ENCODE results near the gene IFNA10. TPM values are rescaled to one million over a fixed set of nuclear protein-coding genes. Genes with fewer than 3 reads are reported as not detected.
A peak's percentile ranks its signal among the peaks of the same experiment; 100 is the strongest.
"Not testable (repeated sequence)": the region's sequence is repeated elsewhere in the genome, so short reads cannot be mapped to it uniquely, and the experiment has no call there.

IFNA10 gene
- polyA plus RNA-seq, 1 donor from 2014 or later: not detected

- H3K9me2 ChIP-seq (ENCODE audit: insufficient read depth, low read length); H3K9ac ChIP-seq (ENCODE audit: low read length); H3K36me3 ChIP-seq (ENCODE audit: insufficient read depth, low read length); H2AFZ ChIP-seq (ENCODE audit: low read depth, low read length); H3K4me2 ChIP-seq (ENCODE audit: low read length); H3K4me3 ChIP-seq (ENCODE audit: low read length); H3K27me3 ChIP-seq (ENCODE audit: insufficient read depth, low read depth, low read length); H3K9me3 ChIP-seq (ENCODE audit: low read length); H3K27ac ChIP-seq (ENCODE audit: low read length); H4K20me1 ChIP-seq (ENCODE audit: insufficient read depth); H3K79me2 ChIP-seq (replicated peaks; ENCODE audit: insufficient read depth, low read length); H3F3A ChIP-seq (ENCODE audit: insufficient read depth, low read length, poor library complexity, severe bottlenecking): not testable (repeated sequence)
- TF ChIP-seq CTCF (IDR thresholded peaks at IDR 0.05; ENCODE audit: poor library complexity, severe bottlenecking) (peak; percentile 69), SMC3 (conservative IDR thresholded peaks at IDR 0.05; ENCODE audit: poor library complexity) (peak; percentile 56), RAD21 (conservative IDR thresholded peaks at IDR 0.05) (peak; percentile 64)
These were observed 28.8 kb upstream of the IFNA10 start for GRCh38 chr9:21235468-21236359.

- Histone ChIP-seq H3K9me2 (ENCODE audit: insufficient read depth, low read length) (no peaks in the 10 kb centered on the region), H3K4me3 (ENCODE audit: low read length) (no peak overlapping the region), H3K9ac (ENCODE audit: low read length) (no peak overlapping the region), H3K36me3 (ENCODE audit: insufficient read depth, low read length) (no peaks in the 10 kb centered on the region), H4K20me1 (ENCODE audit: insufficient read depth) (no peaks in the 10 kb centered on the region), H3K9me3 (ENCODE audit: low read length) (no peaks in the 10 kb centered on the region), H3K27me3 (ENCODE audit: insufficient read depth, low read depth, low read length) (no peaks in the 10 kb centered on the region), H3K27ac (ENCODE audit: low read length) (no peak overlapping the region), H3K79me2 (replicated peaks; ENCODE audit: insufficient read depth, low read length) (no peaks in the 10 kb centered on the region), H2AFZ (ENCODE audit: low read depth, low read length) (no peak overlapping the region), H3F3A (ENCODE audit: insufficient read depth, low read length, poor library complexity, severe bottlenecking) (no peaks in the 10 kb centered on the region), H3K4me2 (ENCODE audit: low read length) (no peak overlapping the region)
- no peak for TF ChIP-seq MXI1 (conservative IDR thresholded peaks at IDR 0.05; ENCODE audit: poor library complexity, severe bottlenecking)
- no peak for TF ChIP-seq SMC3 (conservative IDR thresholded peaks at IDR 0.05; ENCODE audit: poor library complexity)
- no peak for TF ChIP-seq RAD21 (conservative IDR thresholded peaks at IDR 0.05)
- TF ChIP-seq CTCF (IDR thresholded peaks at IDR 0.05; ENCODE audit: poor library complexity, severe bottlenecking): no peak
- TF ChIP-seq POLR2AphosphoS5 (IDR thresholded peaks at IDR 0.05): no peak
- no peak for TF ChIP-seq EP300 (conservative IDR thresholded peaks at IDR 0.05; ENCODE audit: poor library complexity, severe bottlenecking)
- no peak for TF ChIP-seq REST (IDR thresholded peaks at IDR 0.05; ENCODE audit: borderline replicate concordance)
- no peak for TF ChIP-seq EZH2 (IDR thresholded peaks at IDR 0.05; ENCODE audit: borderline replicate concordance, insufficient read depth, low read length, poor library complexity, severe bottlenecking)
- TF ChIP-seq TAF1 (IDR thresholded peaks at IDR 0.05; ENCODE audit: low read depth): no peak
These were observed 27.3 kb upstream of the IFNA10 start for GRCh38 chr9:21234153-21234687.

Data from neural cell (in vitro differentiated cells).